ENCODE results near the gene CLEC2A. TPM values are rescaled to one million over a fixed set of nuclear protein-coding genes. Genes with fewer than 3 reads are reported as not detected.
A peak's percentile ranks its signal among the peaks of the same experiment; 100 is the strongest.

CLEC2A gene
- total and polyA plus RNA-seq, 10 donors, result not detected

GRCh38 chr12:9943240-9943639, 11.1 kb upstream of the CLEC2A start:
- Histone ChIP-seq H3K4me1 (peaks cover 0 to 42% (median 11%) of the 10 kb centered on the region in 6 donors), H3K27me3 (replicated peaks in 1 of 7) (peaks cover 0 to 9% (median 0%) of the 10 kb centered on the region in 7 donors), H3K9me3 (no peaks in the 10 kb centered on the region), H3K36me3 (no peaks in the 10 kb centered on the region), H3K4me3 (peak overlapping the region in 1 of 8 donors; percentile 19), H3K27ac (peak overlapping the region in 4 of 8 donors; percentile 3 to 68 (median 34))
- 47 to 77% (median 71%) methylated on average over 18 to 19 of the region's 19 CpGs for whole genome bisulfite sequencing, 5 donors
- TF ChIP-seq POLR2A (IDR thresholded peaks at IDR 0.05) (no peak), POLR2AphosphoS5 (IDR thresholded peaks at IDR 0.05) (peak in 1 of 3 donors; percentile 66), CTCF (IDR thresholded peaks at IDR 0.05 in 8 of 11, conservative IDR thresholded peaks at IDR 0.05 in 3 of 11) (no peak)
- peak; percentile 84 for DNase-seq
- intact Hi-C loops (cut with DNase I; ENCODE audit: low total_unique reads), result no loop called here

GRCh38 chr12:9941838-9942237, 9.7 kb upstream of the CLEC2A start:
- Histone ChIP-seq H3K27me3 (replicated peaks in 1 of 7) (peaks cover 0 to 9% (median 0%) of the 10 kb centered on the region in 7 donors), H3K36me3 (no peaks in the 10 kb centered on the region), H3K4me1 (peaks cover 0 to 32% (median 10%) of the 10 kb centered on the region in 6 donors), H3K9me3 (no peaks in the 10 kb centered on the region), H3K27ac (no peak overlapping the region), H3K4me3 (no peak overlapping the region)
- no peak for TF ChIP-seq CTCF (IDR thresholded peaks at IDR 0.05 in 8 of 11, conservative IDR thresholded peaks at IDR 0.05 in 3 of 11)
- no peak for TF ChIP-seq POLR2AphosphoS5 (IDR thresholded peaks at IDR 0.05)
- TF ChIP-seq POLR2A (IDR thresholded peaks at IDR 0.05), result no peak
- 78 to 91% (median 83%) methylated on average over 1 of the region's 1 CpG for WGBS, 5 donors
- intact Hi-C loops (cut with DNase I; ENCODE audit: low total_unique reads), result no loop called here
- DNase-seq, result no peak

GRCh38 chr12:9940375-9940774, 8.2 kb upstream of the CLEC2A start:
- Histone ChIP-seq H3K4me3 (no peak overlapping the region), H3K9me3 (no peaks in the 10 kb centered on the region), H3K27me3 (replicated peaks in 1 of 7) (peaks cover 0 to 9% (median 0%) of the 10 kb centered on the region in 7 donors), H3K36me3 (no peaks in the 10 kb centered on the region), H3K27ac (no peak overlapping the region), H3K4me1 (peaks cover 0 to 32% (median 10%) of the 10 kb centered on the region in 6 donors)
- 12 to 19% (median 15%) methylated on average over 2 of the region's 2 CpGs for WGBS, 5 donors
- TF ChIP-seq POLR2AphosphoS5 (IDR thresholded peaks at IDR 0.05), result no peak
- peak in 5 of 11 experiments; percentile 13 to 38 (median 22) for TF ChIP-seq CTCF (IDR thresholded peaks at IDR 0.05 in 8 of 11, conservative IDR thresholded peaks at IDR 0.05 in 3 of 11)
- TF ChIP-seq POLR2A (IDR thresholded peaks at IDR 0.05), result no peak
- DNase-seq, result no peak
- intact Hi-C loops (cut with DNase I; ENCODE audit: low total_unique reads), result no loop called here

GRCh38 chr12:9936591-9936990, 4.4 kb upstream of the CLEC2A start:
- H3K4me1 ChIP-seq, result peaks cover 0 to 6% (median 0%) of the 10 kb centered on the region in 6 donors
- H3K27ac ChIP-seq, result no peak overlapping the region
- no peaks in the 10 kb centered on the region for H3K36me3 ChIP-seq
- H3K27me3 ChIP-seq (replicated peaks in 1 of 7), result no peaks in the 10 kb centered on the region
- no peak for DNase-seq
- no peaks in the 10 kb centered on the region for H3K9me3 ChIP-seq
- TF ChIP-seq POLR2AphosphoS5 (IDR thresholded peaks at IDR 0.05) (no peak), POLR2A (IDR thresholded peaks at IDR 0.05) (no peak), CTCF (IDR thresholded peaks at IDR 0.05 in 8 of 11, conservative IDR thresholded peaks at IDR 0.05 in 3 of 11) (no peak)
- no peak overlapping the region for H3K4me3 ChIP-seq
- intact Hi-C loops (cut with DNase I; ENCODE audit: low total_unique reads), result no loop called here
- WGBS, 5 donors, result 70 to 75% (median 71%) methylated on average over 10 of the region's 10 CpGs

All from spleen (tissue), 11 donors.